HepG2 (cell line): ENCODE data around the gene FOXP3.

Source experiments
- BCLAF1 ChIP-seq: fragments of 450-650 bp; IDR thresholded peaks from 2 replicates; pipeline ENCODE4 v1.6.1; 2017; ENCODE audit warnings: mild to moderate bottlenecking
- CAMTA2 ChIP-seq: sonication (generic); formaldehyde crosslinking; IDR thresholded peaks from 2 replicates; pipeline ENCODE4 v1.4.0; 2020; ENCODE audit warnings: mild to moderate bottlenecking, missing genetic modification reagents, borderline replicate concordance
- MYC ChIP-seq: sonication (generic); formaldehyde crosslinking; IDR thresholded peaks from 2 replicates; pipeline ENCODE4 v1.9.0; 2021; ENCODE audit warnings: missing genetic modification reagents, borderline replicate concordance
- ZBTB20 ChIP-seq: sonication (generic); formaldehyde crosslinking; IDR thresholded peaks from 2 replicates; pipeline ENCODE4 v1.8.1; 2023; ENCODE audit warnings: missing genetic modification reagents, low read depth, mild to moderate bottlenecking, borderline replicate concordance
- ZNF510 ChIP-seq: sonication (generic); formaldehyde crosslinking; IDR thresholded peaks from 2 replicates; pipeline ENCODE4 v1.4.0; 2020; ENCODE audit warnings: low read depth, mild to moderate bottlenecking, missing genetic modification reagents
- TF ChIP-seq, protein P1 (sequence below): sonication (generic); formaldehyde crosslinking; IDR thresholded peaks from 2 replicates; pipeline ENCODE4 v1.5.0; 2020; ENCODE audit warnings: mild to moderate bottlenecking, missing genetic modification reagents, moderate library complexity

DNA sequence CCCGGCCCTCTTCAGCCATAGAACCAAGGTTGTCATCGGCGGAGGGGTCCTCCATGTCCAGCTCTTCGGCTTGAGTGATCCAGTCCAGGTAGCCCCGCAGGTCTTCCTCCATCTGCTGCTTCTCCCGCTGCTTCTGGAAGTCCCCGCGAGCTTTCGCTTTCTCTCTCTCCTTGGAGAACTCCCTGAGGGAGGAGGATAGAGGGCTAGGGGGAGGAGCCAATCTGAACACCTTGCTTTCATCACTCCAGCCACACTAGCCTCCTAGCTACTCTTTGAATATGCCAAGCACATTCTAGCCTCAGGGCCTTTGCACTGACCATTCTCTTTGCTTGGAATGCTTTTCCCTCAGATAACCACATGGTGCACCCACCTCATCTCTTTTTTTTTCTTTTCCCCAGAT is 37.6 kb downstream of the FOXP3 start:
- TF ChIP-seq ZBTB20 (CRISPR knock-in tag) (no peak), MYC (CRISPR knock-in tag) (no peak), BCLAF1 (no peak), ZNF510 (CRISPR knock-in tag) (no peak), CAMTA2 (CRISPR knock-in tag) (no peak)
- TF ChIP-seq, protein P1, sequence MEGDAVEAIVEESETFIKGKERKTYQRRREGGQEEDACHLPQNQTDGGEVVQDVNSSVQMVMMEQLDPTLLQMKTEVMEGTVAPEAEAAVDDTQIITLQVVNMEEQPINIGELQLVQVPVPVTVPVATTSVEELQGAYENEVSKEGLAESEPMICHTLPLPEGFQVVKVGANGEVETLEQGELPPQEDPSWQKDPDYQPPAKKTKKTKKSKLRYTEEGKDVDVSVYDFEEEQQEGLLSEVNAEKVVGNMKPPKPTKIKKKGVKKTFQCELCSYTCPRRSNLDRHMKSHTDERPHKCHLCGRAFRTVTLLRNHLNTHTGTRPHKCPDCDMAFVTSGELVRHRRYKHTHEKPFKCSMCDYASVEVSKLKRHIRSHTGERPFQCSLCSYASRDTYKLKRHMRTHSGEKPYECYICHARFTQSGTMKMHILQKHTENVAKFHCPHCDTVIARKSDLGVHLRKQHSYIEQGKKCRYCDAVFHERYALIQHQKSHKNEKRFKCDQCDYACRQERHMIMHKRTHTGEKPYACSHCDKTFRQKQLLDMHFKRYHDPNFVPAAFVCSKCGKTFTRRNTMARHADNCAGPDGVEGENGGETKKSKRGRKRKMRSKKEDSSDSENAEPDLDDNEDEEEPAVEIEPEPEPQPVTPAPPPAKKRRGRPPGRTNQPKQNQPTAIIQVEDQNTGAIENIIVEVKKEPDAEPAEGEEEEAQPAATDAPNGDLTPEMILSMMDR (CRISPR knock-in tag): no peak
